Measurements from ENCODE around the gene ARAP1. TPM values are rescaled to one million over a fixed set of nuclear protein-coding genes. Genes with fewer than 3 reads are reported as not detected.

The ARAP1 gene
- total and polyA plus RNA-seq, 2 of the 8 experiments (the other 6 are each of a cell fraction or from before 2014, with no cell fraction given) = 25.7 to 61.6 TPM

DNA sequence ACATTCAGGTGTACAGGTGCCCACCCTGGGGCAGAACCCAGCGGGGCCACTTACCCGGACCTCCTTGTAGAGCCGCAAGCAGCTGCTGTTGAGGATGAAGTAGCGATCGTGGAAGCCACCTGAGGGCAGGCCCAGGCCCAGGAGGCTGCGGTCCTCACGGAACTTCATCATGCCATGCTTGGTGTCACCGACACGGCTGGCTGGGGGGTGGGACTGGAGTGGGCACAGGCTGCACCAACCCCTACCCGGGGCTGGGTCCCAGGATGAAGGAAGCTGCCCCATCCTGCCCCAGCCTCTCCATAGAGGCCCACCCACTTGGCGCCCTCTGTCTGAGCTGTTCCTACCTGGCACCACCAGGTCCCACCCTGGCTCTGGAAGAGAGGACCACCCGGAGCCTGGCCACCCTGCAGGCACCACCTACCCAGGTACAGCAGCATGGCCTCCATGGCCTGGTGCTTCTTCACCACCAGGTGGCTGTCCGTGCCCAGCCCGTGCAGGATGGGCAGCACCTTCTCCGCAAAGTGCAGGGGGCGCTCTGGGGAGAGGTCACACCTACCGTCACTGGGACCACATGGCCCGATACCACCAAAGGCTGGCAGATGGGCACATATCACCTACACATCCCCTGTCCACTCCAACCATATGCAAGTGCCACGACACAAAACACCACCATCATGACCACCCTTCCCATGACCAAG lies 58.8 kb downstream of the ARAP1 start (continued):
- TF ChIP-seq, protein P1, sequence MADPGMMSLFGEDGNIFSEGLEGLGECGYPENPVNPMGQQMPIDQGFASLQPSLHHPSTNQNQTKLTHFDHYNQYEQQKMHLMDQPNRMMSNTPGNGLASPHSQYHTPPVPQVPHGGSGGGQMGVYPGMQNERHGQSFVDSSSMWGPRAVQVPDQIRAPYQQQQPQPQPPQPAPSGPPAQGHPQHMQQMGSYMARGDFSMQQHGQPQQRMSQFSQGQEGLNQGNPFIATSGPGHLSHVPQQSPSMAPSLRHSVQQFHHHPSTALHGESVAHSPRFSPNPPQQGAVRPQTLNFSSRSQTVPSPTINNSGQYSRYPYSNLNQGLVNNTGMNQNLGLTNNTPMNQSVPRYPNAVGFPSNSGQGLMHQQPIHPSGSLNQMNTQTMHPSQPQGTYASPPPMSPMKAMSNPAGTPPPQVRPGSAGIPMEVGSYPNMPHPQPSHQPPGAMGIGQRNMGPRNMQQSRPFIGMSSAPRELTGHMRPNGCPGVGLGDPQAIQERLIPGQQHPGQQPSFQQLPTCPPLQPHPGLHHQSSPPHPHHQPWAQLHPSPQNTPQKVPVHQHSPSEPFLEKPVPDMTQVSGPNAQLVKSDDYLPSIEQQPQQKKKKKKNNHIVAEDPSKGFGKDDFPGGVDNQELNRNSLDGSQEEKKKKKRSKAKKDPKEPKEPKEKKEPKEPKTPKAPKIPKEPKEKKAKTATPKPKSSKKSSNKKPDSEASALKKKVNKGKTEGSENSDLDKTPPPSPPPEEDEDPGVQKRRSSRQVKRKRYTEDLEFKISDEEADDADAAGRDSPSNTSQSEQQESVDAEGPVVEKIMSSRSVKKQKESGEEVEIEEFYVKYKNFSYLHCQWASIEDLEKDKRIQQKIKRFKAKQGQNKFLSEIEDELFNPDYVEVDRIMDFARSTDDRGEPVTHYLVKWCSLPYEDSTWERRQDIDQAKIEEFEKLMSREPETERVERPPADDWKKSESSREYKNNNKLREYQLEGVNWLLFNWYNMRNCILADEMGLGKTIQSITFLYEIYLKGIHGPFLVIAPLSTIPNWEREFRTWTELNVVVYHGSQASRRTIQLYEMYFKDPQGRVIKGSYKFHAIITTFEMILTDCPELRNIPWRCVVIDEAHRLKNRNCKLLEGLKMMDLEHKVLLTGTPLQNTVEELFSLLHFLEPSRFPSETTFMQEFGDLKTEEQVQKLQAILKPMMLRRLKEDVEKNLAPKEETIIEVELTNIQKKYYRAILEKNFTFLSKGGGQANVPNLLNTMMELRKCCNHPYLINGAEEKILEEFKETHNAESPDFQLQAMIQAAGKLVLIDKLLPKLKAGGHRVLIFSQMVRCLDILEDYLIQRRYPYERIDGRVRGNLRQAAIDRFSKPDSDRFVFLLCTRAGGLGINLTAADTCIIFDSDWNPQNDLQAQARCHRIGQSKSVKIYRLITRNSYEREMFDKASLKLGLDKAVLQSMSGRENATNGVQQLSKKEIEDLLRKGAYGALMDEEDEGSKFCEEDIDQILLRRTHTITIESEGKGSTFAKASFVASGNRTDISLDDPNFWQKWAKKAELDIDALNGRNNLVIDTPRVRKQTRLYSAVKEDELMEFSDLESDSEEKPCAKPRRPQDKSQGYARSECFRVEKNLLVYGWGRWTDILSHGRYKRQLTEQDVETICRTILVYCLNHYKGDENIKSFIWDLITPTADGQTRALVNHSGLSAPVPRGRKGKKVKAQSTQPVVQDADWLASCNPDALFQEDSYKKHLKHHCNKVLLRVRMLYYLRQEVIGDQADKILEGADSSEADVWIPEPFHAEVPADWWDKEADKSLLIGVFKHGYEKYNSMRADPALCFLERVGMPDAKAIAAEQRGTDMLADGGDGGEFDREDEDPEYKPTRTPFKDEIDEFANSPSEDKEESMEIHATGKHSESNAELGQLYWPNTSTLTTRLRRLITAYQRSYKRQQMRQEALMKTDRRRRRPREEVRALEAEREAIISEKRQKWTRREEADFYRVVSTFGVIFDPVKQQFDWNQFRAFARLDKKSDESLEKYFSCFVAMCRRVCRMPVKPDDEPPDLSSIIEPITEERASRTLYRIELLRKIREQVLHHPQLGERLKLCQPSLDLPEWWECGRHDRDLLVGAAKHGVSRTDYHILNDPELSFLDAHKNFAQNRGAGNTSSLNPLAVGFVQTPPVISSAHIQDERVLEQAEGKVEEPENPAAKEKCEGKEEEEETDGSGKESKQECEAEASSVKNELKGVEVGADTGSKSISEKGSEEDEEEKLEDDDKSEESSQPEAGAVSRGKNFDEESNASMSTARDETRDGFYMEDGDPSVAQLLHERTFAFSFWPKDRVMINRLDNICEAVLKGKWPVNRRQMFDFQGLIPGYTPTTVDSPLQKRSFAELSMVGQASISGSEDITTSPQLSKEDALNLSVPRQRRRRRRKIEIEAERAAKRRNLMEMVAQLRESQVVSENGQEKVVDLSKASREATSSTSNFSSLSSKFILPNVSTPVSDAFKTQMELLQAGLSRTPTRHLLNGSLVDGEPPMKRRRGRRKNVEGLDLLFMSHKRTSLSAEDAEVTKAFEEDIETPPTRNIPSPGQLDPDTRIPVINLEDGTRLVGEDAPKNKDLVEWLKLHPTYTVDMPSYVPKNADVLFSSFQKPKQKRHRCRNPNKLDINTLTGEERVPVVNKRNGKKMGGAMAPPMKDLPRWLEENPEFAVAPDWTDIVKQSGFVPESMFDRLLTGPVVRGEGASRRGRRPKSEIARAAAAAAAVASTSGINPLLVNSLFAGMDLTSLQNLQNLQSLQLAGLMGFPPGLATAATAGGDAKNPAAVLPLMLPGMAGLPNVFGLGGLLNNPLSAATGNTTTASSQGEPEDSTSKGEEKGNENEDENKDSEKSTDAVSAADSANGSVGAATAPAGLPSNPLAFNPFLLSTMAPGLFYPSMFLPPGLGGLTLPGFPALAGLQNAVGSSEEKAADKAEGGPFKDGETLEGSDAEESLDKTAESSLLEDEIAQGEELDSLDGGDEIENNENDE (IDR thresholded peaks at IDR 0.05; ENCODE audit: insufficient replicate concordance, low read length) = no peak
- TF ChIP-seq SP4 (IDR thresholded peaks at IDR 0.05; ENCODE audit: low read length) (no peak), CHD1 (IDR thresholded peaks at IDR 0.05; ENCODE audit: low read depth, low read length) (no peak), YY1 (IDR thresholded peaks at IDR 0.05; ENCODE audit: low read depth, low read length) (0 out of 2 replicates have a peak, but pooled peaks have one; percentile 20), FOSL1 (IDR thresholded peaks at IDR 0.05; ENCODE audit: insufficient read depth, low read depth, low read length) (no peak), CBX8 (IDR thresholded peaks at IDR 0.05; ENCODE audit: borderline replicate concordance, low read depth, low read length) (no peak), CEBPB (IDR thresholded peaks at IDR 0.05; ENCODE audit: low read depth, low read length) (no peak), KDM4A (IDR thresholded peaks at IDR 0.05; ENCODE audit: low read depth, low read length, severe bottlenecking) (no peak)
- TF ChIP-seq, protein P2, sequence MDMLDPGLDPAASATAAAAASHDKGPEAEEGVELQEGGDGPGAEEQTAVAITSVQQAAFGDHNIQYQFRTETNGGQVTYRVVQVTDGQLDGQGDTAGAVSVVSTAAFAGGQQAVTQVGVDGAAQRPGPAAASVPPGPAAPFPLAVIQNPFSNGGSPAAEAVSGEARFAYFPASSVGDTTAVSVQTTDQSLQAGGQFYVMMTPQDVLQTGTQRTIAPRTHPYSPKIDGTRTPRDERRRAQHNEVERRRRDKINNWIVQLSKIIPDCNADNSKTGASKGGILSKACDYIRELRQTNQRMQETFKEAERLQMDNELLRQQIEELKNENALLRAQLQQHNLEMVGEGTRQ (IDR thresholded peaks at IDR 0.05; ENCODE audit: low read length) = no peak

Measured in H1 (cell line).